GM12801 (cell line): Measurements from ENCODE around the gene GLCCI1.

ENCODE experiments used
- TF ChIP-seq, protein P1 (sequence below): IDR thresholded peaks from one replicate; pipeline ENCODE4 v1.5.1; 2011; ENCODE audit warnings: control low read depth; ENCODE audit not compliant: insufficient read length; ENCODE audit errors: extremely low read depth

GLCCI1 gene

DNA sequence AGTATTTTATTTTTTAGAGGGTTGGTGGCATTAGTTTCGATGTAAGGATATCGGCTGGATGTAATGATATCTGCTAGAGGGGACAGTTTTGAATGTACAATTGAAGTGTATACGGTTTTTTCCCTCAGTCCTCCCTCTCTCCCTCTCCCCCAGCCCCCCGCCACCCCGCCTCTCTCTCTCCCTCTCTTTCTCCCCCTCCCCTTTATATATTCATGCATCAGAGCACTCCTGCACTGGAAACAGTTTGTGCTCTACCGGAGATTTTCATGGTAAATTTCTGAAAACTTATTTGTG is 1.6 kb downstream of the GLCCI1 start:
- TF ChIP-seq, protein P1, sequence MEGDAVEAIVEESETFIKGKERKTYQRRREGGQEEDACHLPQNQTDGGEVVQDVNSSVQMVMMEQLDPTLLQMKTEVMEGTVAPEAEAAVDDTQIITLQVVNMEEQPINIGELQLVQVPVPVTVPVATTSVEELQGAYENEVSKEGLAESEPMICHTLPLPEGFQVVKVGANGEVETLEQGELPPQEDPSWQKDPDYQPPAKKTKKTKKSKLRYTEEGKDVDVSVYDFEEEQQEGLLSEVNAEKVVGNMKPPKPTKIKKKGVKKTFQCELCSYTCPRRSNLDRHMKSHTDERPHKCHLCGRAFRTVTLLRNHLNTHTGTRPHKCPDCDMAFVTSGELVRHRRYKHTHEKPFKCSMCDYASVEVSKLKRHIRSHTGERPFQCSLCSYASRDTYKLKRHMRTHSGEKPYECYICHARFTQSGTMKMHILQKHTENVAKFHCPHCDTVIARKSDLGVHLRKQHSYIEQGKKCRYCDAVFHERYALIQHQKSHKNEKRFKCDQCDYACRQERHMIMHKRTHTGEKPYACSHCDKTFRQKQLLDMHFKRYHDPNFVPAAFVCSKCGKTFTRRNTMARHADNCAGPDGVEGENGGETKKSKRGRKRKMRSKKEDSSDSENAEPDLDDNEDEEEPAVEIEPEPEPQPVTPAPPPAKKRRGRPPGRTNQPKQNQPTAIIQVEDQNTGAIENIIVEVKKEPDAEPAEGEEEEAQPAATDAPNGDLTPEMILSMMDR, result no peak

DNA sequence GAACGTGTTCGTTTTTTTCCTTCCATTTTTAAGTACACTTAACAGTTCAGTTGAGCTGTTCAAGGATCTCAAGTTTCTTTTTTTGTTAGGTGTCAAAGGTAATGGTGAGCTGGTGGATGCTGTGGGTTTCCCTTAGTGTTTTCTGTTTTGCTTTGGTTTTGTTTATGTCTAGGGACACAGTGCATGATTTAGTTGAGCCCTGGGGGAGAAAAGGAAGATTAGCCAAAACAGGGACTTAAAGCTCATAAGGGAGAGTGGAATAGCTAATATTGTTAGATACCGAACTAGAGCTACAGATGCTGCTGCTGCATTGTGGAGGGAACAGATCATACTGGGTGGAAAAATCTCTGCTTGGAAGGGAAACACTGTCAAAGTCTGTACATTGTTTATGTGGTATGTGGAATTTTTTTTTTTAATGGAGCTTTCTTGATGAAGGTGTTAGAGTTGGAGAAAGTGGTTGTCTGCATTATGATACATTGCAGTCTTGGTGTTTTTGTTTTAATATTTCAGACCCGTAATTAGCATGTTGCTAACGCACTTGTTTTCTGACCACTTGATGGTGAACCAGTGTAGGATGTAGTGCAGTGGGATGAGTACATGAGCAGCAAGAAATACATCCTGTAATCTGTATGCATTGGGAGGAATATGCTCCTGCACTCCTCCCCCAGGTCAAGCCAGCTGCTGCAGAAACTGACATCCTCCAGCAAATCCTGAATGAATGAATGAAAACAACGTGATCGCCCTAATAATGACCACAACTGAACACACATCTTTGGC is 2.1 kb downstream of the GLCCI1 start:
- TF ChIP-seq, protein P1, result no peak

DNA sequence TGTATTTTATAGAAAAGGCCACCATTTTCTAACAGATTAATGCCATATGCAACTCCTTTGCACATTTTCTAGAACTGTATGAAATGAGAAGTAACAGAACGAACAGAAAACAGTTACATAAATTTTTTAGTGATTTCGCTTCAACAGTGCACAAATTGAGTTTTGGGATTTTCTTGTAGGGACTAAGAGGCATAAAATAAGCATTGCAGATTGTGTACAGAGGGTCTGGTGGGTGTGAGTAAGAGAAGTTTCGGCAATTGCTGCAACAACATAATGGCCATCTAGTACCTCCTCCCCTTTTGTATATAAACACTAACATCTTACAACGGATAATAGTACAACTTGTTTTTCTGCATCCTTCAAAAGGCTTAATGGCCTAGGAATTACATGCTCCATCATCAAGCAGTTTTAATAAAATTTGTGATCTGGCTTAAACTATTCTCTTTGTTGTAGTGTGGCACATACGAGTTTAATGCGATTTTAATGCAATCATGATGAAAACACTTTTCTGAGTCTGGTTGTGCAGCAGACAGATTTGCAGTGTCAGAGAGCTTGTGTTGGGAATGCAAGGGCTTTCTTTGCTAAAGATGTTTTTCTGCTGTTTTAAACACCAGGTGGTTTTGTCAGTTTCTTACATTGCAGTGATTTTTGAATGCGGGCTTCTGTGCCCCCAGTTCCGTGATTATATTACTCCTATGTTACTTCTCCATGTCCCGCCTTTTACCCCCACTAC is 2.9 kb downstream of the GLCCI1 start:
- TF ChIP-seq, protein P1, result no peak

DNA sequence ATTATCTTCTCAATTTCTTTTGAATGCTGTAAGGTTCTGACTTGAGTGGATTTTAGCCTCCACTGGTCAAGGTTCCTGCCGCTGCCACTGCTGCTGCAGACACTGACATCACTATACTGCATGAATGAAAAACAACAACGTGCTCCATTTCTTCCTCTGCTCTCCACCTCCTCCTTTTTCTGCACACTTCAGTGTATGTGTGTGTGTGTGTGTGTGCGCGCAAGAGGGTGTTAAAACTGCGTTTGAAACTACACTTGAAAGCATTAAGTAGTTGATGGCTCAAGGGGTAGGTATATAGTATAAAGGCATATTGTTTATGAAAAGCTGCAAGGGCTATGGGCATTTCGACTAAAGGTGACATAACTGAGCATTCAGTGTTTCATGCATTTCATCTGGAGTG is 3.5 kb downstream of the GLCCI1 start:
- TF ChIP-seq, protein P1, result no peak

DNA sequence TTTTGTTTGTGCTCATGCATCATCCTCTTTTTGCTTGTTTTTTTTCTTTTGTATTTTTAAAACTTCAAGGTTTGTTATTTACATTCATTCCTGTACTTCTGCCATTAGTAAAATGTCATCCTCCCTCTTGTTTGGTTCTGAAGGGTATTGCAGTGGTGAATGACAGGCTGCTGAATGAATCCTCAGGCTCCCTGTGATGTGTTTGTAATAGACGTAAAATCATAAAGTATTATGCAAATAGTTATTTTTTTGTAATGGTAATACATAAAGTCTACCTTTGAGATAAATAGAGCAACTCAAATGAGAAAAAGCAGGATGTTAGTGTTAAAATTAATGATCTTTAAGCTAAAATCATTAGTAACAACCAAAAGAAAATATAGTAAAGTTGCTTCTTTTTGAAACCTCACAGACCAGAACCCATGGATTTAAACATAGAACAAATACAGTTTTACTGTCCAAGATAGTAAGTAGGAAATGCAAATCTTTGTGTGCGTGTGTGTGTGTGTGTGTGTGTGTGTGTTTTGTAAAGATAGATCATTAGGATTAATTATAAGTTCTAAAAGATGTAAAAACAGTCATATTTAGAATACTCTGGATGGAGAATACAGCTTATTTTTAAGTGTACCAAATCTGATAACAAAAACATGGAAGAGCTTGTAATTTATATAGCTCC is 4.5 kb downstream of the GLCCI1 start:
- TF ChIP-seq, protein P1, result no peak

DNA sequence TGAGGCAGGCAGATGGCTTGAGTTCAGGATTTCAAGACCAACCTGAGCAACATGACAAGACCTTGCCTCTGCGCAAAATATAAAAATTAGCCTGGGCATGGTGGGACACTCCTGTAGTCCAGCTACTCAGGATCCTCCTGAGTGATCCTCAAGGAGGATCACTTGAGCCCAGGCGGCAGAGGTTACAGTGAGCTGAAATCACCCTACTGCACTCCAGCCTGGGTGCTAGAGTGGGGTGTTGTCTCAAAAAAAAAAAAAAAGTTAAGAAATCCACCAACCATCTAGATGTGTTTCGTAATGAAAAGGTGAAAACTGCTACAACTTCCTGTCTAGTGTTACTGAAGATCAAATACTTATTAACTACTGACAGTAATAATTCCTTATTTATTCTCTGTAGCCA is 8.1 kb downstream of the GLCCI1 start:
- TF ChIP-seq, protein P1, result no peak

DNA sequence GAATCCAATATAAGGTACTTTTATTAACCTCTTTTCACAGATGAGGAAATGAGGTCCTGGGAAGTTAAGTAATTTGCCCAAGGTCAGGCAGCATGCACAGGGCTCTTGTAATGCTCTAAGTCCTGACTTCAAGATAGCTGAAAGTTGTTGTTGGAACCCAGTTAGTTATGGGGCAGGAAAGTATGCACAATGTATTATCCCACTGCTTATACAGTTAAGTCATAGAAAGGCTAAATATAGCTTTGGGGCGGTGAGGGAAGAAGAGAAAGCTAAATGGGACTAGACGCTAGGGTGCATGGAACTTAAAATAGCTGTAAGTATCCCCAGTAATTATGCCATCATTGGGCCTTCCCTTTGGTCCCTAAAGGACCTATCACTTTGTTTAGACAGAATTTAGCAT is 9.2 kb downstream of the GLCCI1 start:
- TF ChIP-seq, protein P1, result no peak
